Endothelial cell of umbilical vein (primary cell): ENCODE results near the gene VAV2. TPM values are rescaled to one million over a fixed set of nuclear protein-coding genes. Genes with fewer than 3 reads are reported as not detected.

Source experiments
- BruUV-seq: library from RNA; stranded (reverse); fragments of 400-500 nt; replicated peaks from 2 replicates; lab custom pipeline; 2021; lab: Mats Ljungman, UMichigan
- CTCF ChIA-PET: fragments of 300-600, 350-600 bp; sonication (Branson Sonifier 250); formaldehyde crosslinking; loops from one replicate; lab custom pipeline; 2021; ENCODE audit warnings: antibody characterized with exemption, inconsistent platforms; lab: Charles Lee
- POLR2A ChIA-PET: fragments of 300-600, 350-600 bp; sonication (Branson Sonifier 250); formaldehyde crosslinking; loops from one replicate; lab custom pipeline; 2021; ENCODE audit warnings: antibody characterized with exemption, inconsistent platforms; lab: Charles Lee
- DNase-seq: peaks from one replicate; pipeline ENCODE4 v3.0.0-alpha.2; 2011; ENCODE audit warnings: low read depth, low spot score
- FAIRE-seq: peaks from 2 replicates; lab custom pipeline; 2011; peaks lifted over from hg19 to GRCh38; lab: Jason Lieb, UNC
- H2AFZ ChIP-seq: 2 replicates; pipeline ENCODE4 v1.6.0; 2012; ENCODE audit warnings: low read depth, low read length, control low read depth, inconsistent platforms
- H3K27ac ChIP-seq: 2 replicates; pipeline ENCODE4 v1.5.1; 2011; ENCODE audit warnings: low read depth, mild to moderate bottlenecking, control low read depth, low read length, moderate library complexity; ENCODE audit not compliant: insufficient read depth
- H3K27me3 ChIP-seq, 2 experiments: 2 replicates each; pipeline versions ENCODE4 v1.6.0 to v1.6.1; 2011; ENCODE audit warnings: low read length in 2 of 2, mixed read lengths in 1 of 2; ENCODE audit not compliant: control insufficient read depth in 2 of 2, insufficient read depth in 2 of 2
- H3K36me3 ChIP-seq, 2 experiments: 2 replicates in 1 of 2; 3 replicates in 1 of 2; pipeline ENCODE4 v1.5.1; 2011; ENCODE audit warnings: low read length in 2 of 2, mild to moderate bottlenecking in 1 of 2, moderate library complexity in 1 of 2; ENCODE audit not compliant: control insufficient read depth in 2 of 2, insufficient read depth in 2 of 2; ENCODE audit errors: extremely low read depth in 1 of 2
- H3K4me1 ChIP-seq: 3 replicates; pipeline ENCODE4 v1.5.1; 2011; ENCODE audit warnings: mild to moderate bottlenecking, low read length; ENCODE audit not compliant: control insufficient read depth, insufficient read depth; ENCODE audit errors: extremely low read depth
- H3K4me2 ChIP-seq: 2 replicates; pipeline ENCODE4 v1.6.1; 2011; ENCODE audit warnings: low read length, control low read depth, mixed read lengths; ENCODE audit not compliant: insufficient read depth
- H3K4me3 ChIP-seq, 3 experiments: fragments of 200-600 bp in 1 of 3; sonication (generic), shearing (Covaris generic) in 1 of 3; replicated peaks in 1 of 3; 2 replicates each; pipeline ENCODE4 v1.5.1; 2011 to 2016; ENCODE audit warnings: control low read depth in 3 of 3, low read length in 3 of 3, mild to moderate bottlenecking in 2 of 3, inconsistent platforms in 1 of 3, low read depth in 1 of 3, moderate library complexity in 1 of 3; ENCODE audit not compliant: insufficient read depth in 1 of 3
- H3K79me2 ChIP-seq: 2 replicates; pipeline ENCODE4 v1.6.0; 2012; ENCODE audit warnings: low read length, inconsistent platforms; ENCODE audit not compliant: control insufficient read depth, insufficient read depth
- H3K9ac ChIP-seq: replicated peaks from 2 replicates; pipeline ENCODE3; 2011; ENCODE audit warnings: low read length, control low read depth; ENCODE audit not compliant: insufficient read depth; ENCODE audit errors: extremely low read depth
- H3K9me1 ChIP-seq: replicated peaks from 3 replicates; pipeline ENCODE4 v1.6.0; 2011; ENCODE audit warnings: mild to moderate bottlenecking, low read length; ENCODE audit not compliant: control insufficient read depth, insufficient read depth; ENCODE audit errors: extremely low read depth
- H3K9me3 ChIP-seq: replicated peaks from 2 replicates; pipeline ENCODE4 v1.5.1; 2012; ENCODE audit warnings: low read length, inconsistent platforms; ENCODE audit not compliant: control insufficient read depth, insufficient read depth
- H4K20me1 ChIP-seq: replicated peaks from 2 replicates; pipeline ENCODE3; 2011; ENCODE audit warnings: mild to moderate bottlenecking, low read length; ENCODE audit not compliant: control insufficient read depth, insufficient read depth; ENCODE audit errors: extremely low read depth
- EZH2 ChIP-seq: IDR thresholded peaks from 2 replicates; pipeline ENCODE4 v1.6.1; 2012; ENCODE audit warnings: borderline replicate concordance, low read depth, mild to moderate bottlenecking, moderate library complexity, low read length, inconsistent platforms; ENCODE audit not compliant: severe bottlenecking
- FOS ChIP-seq: IDR thresholded peaks from 2 replicates; pipeline ENCODE4 v1.6.1; 2011; ENCODE audit warnings: mild to moderate bottlenecking, low read length, moderate library complexity, borderline replicate concordance; ENCODE audit not compliant: insufficient read depth
- GATA2 ChIP-seq: IDR thresholded peaks from 2 replicates; pipeline ENCODE4 v1.7.0; 2011; ENCODE audit warnings: low read depth, mild to moderate bottlenecking, moderate library complexity, mixed read lengths, low read length; ENCODE audit not compliant: insufficient read length, insufficient read depth
- JUN ChIP-seq: IDR thresholded peaks from 2 replicates; pipeline ENCODE4 v1.6.1; 2011; ENCODE audit warnings: borderline replicate concordance, low read depth; ENCODE audit not compliant: insufficient read length, insufficient read depth
- POLR2A ChIP-seq: IDR thresholded peaks from 2 replicates; pipeline ENCODE4 v1.6.1; 2012; ENCODE audit warnings: low read depth, mild to moderate bottlenecking, control low read depth, low read length
- dilution Hi-C: fragments of 300-500 bp; cut with MboI; formaldehyde crosslinking; loops from one replicate; pipeline ENCODE4 v1.15.0; 2019; ENCODE audit warnings: low sequenced_read_pairs; ENCODE audit not compliant: extremely low pct_ligation_motif_present
- intact Hi-C: fragments of 100-400 bp; cut with micrococcal nuclease; formaldehyde crosslinking; loops from one replicate; pipeline ENCODE4 v1.10.0; 2022
- polyA plus RNA-seq, 4 experiments: library from polyadenylated mRNA; depleted of rRNA in 3 of 4; stranded (reverse) in 3 of 4; unstranded in 1 of 4; fragments of >200 nt; gene quantifications; 2 replicates each; pipeline versions ENCODE4 v1.2.1 to v1.2.3, GENCODE V29; 2011 to 2012; ENCODE audit warnings: missing spikeins in 1 of 4
- total RNA-seq: library from RNA; stranded (reverse); gene quantifications from 2 replicates; pipeline ENCODE4 v1.2.3, GENCODE V29; 2021
- TF ChIP-seq, protein P1 (sequence below): IDR thresholded peaks from 2 replicates; pipeline ENCODE4 v1.6.1; 2011; ENCODE audit not compliant: insufficient read depth, insufficient read length
- TF ChIP-seq, protein P2 (sequence below), 2 donors: IDR thresholded peaks; 1 replicate in 1 of 2; 2 replicates in 1 of 2; pipeline ENCODE4 v1.5.1; 2011; ENCODE audit warnings: low read length in 2 of 2, mild to moderate bottlenecking in 2 of 2, moderate library complexity in 2 of 2, control low read depth in 1 of 2, inconsistent platforms in 1 of 2, low read depth in 1 of 2; ENCODE audit not compliant: insufficient read depth in 1 of 2; ENCODE audit errors: extremely low read depth in 1 of 2

The VAV2 gene
- total and polyA plus RNA-seq, 2 donors (not counting 3 experiments of a cell fraction or from before 2014, with no cell fraction given) = 10.6 to 30.6 TPM

DNA sequence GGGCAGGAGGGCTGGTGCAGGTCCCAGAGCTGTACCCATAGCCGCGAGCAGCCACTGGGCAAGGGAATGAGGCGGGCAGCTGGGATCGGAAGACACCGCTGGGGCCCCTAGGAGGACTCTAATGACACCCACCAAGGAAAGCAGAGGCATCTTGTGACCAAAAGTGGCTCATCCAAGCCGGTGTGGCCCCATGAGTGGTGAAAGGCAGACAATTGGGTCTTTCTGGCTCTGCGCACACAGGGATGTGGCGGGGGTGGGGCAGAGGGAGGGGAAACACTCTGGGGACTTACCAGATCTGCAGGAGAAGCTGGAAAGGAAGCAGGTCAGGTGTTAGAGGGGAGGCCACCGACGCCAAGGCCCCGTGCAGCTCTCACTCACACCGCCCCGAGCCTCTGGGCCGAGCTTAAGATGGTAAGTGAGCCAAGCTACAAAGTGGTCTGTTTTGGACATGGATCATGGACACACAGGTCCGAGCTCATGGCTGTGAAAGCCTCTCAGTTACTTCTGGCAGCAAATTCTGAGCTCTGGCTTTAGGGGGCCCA, 211.6 kb downstream of the VAV2 start:
- H3K4me1 ChIP-seq = no peaks in the 10 kb centered on the region
- FAIRE-seq (no peak), DNase-seq (no peak)
- intact Hi-C loops (loop anchor here (5.0 kb wide), 1 partner anchor 248 kb away; the partner anchor contains the start of gene ADAMTSL2), dilution Hi-C loops (no loop called here)
- POLR2A ChIA-PET = no interaction called here
- H3K9me1 ChIP-seq = no peaks in the 10 kb centered on the region
- TF ChIP-seq, protein P1, sequence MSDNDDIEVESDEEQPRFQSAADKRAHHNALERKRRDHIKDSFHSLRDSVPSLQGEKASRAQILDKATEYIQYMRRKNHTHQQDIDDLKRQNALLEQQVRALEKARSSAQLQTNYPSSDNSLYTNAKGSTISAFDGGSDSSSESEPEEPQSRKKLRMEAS = no peak
- TF ChIP-seq JUN = no peak
- no peak for TF ChIP-seq POLR2A
- TF ChIP-seq FOS = no peak
- TF ChIP-seq, protein P2, sequence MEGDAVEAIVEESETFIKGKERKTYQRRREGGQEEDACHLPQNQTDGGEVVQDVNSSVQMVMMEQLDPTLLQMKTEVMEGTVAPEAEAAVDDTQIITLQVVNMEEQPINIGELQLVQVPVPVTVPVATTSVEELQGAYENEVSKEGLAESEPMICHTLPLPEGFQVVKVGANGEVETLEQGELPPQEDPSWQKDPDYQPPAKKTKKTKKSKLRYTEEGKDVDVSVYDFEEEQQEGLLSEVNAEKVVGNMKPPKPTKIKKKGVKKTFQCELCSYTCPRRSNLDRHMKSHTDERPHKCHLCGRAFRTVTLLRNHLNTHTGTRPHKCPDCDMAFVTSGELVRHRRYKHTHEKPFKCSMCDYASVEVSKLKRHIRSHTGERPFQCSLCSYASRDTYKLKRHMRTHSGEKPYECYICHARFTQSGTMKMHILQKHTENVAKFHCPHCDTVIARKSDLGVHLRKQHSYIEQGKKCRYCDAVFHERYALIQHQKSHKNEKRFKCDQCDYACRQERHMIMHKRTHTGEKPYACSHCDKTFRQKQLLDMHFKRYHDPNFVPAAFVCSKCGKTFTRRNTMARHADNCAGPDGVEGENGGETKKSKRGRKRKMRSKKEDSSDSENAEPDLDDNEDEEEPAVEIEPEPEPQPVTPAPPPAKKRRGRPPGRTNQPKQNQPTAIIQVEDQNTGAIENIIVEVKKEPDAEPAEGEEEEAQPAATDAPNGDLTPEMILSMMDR (IDR thresholded peaks at IDR 0.05; ENCODE audit: extremely low read depth in 1 of 2, insufficient read depth in 1 of 2, low read depth in 1 of 2, low read length in 2 of 2) = no peak
- TF ChIP-seq GATA2 = no peak
- no peak for TF ChIP-seq EZH2
- no peaks in the 10 kb centered on the region for H3K79me2 ChIP-seq
- no TSS peak for BruUV-seq
- H4K20me1 ChIP-seq = no peaks in the 10 kb centered on the region
- H3K4me3 ChIP-seq = no peak overlapping the region
- peaks cover 3 to 22% of the 10 kb centered on the region in 2 experiments for H3K36me3 ChIP-seq
- no peak overlapping the region for H2AFZ ChIP-seq
- H3K9me3 ChIP-seq = no peaks in the 10 kb centered on the region
- no peak overlapping the region for H3K4me2 ChIP-seq
- no peaks in the 10 kb centered on the region for H3K27me3 ChIP-seq
- CTCF ChIA-PET = interaction anchor here (0.8 to 5.9 kb wide), 6 partner anchors 12 to 319 kb away, joined by 3 to 232 read pairs (median 14); no protein-coding TSS in a partner anchor
- H3K9ac ChIP-seq = no peak overlapping the region
- H3K27ac ChIP-seq = no peak overlapping the region
